Common myeloid progenitor, CD34-positive (primary cell): ENCODE data around the gene DEGS1.

Source experiments
- CTCF ChIA-PET: fragments of 350-600 bp; sonication (Branson Sonifier 250); formaldehyde crosslinking; loops from one replicate; lab custom pipeline; 2021; ENCODE audit warnings: antibody characterized with exemption; lab: Charles Lee
- POLR2A ChIA-PET: fragments of 350-600 bp; sonication (Branson Sonifier 250); formaldehyde crosslinking; loops from one replicate; lab custom pipeline; 2021; ENCODE audit warnings: antibody characterized with exemption; lab: Charles Lee
- DNase-seq, 3 donors: peaks; one replicate each; pipeline versions ENCODE4 v3.0.0 to v3.0.0-alpha.2; 2013
- H3K27ac ChIP-seq, 2 experiments: 1 replicate in 1 of 2; 2 replicates in 1 of 2; pipeline ENCODE4 v1.7.0; 2013; ENCODE audit warnings: inconsistent platforms in 2 of 2, low read length in 2 of 2, mild to moderate bottlenecking in 2 of 2, low read depth in 1 of 2, moderate library complexity in 1 of 2; ENCODE audit not compliant: severe bottlenecking in 2 of 2, insufficient read depth in 1 of 2, poor library complexity in 1 of 2
- H3K27me3 ChIP-seq, 5 experiments: replicated peaks in 2 of 5; 1 replicate in 3 of 5; 2 replicates in 2 of 5; pipeline versions ENCODE4 v1.6.1 to v1.7.0; 2013; ENCODE audit warnings: low read length in 4 of 5, mild to moderate bottlenecking in 2 of 5, moderate library complexity in 2 of 5, inconsistent platforms in 1 of 5; ENCODE audit not compliant: insufficient read depth in 5 of 5, control insufficient read depth in 4 of 5
- H3K36me3 ChIP-seq, 4 experiments: 1 replicate in 2 of 4; 2 replicates in 2 of 4; pipeline versions ENCODE4 v1.6.1 to v1.7.0; 2013; ENCODE audit warnings: low read length in 3 of 4, control low read depth in 1 of 4, mild to moderate bottlenecking in 1 of 4; ENCODE audit not compliant: control insufficient read depth in 4 of 4, insufficient read depth in 4 of 4
- H3K4me1 ChIP-seq, 4 experiments: 1 replicate in 3 of 4; 2 replicates in 1 of 4; pipeline versions ENCODE4 v1.6.1 to v1.7.1; 2013; ENCODE audit warnings: low read length in 3 of 4, mild to moderate bottlenecking in 3 of 4, control low read depth in 1 of 4, inconsistent platforms in 1 of 4, moderate library complexity in 1 of 4; ENCODE audit not compliant: control insufficient read depth in 4 of 4, insufficient read depth in 4 of 4; ENCODE audit errors: control extremely low read depth in 1 of 4
- H3K4me3 ChIP-seq, 7 experiments: 1 replicate in 4 of 7; 2 replicates in 3 of 7; pipeline versions ENCODE4 v1.5.1 to v1.7.0; 2013; ENCODE audit warnings: mild to moderate bottlenecking in 7 of 7, low read length in 6 of 7, moderate library complexity in 6 of 7, inconsistent platforms in 2 of 7, low read depth in 2 of 7, control low read depth in 1 of 7; ENCODE audit not compliant: insufficient read depth in 4 of 7, control insufficient read depth in 1 of 7; ENCODE audit errors: extremely low read depth in 1 of 7
- H3K9me3 ChIP-seq, 5 experiments: 1 replicate in 4 of 5; 2 replicates in 1 of 5; pipeline versions ENCODE4 v1.6.1 to v1.7.1; 2013; ENCODE audit warnings: low read length in 4 of 5, mild to moderate bottlenecking in 2 of 5, inconsistent platforms in 1 of 5, low read depth in 1 of 5, moderate library complexity in 1 of 5; ENCODE audit not compliant: control insufficient read depth in 4 of 5, insufficient read depth in 2 of 5; ENCODE audit errors: control extremely low read depth in 1 of 5
- WGBS: methylation state at CpG from one replicate; pipeline ENCODE4 v1.1.5; 2013; ENCODE audit not compliant: insufficient coverage; 5-methylcytosine and 5-hydroxymethylcytosine counted together

The DEGS1 gene

GRCh38 chr1:224219011-224219611, 36.1 kb downstream of the DEGS1 start:
- ChIA-PET CTCF (interaction anchor here (1.6 kb wide), 1 partner anchor 56 kb away, joined by 3 read pairs; no protein-coding TSS in a partner anchor), POLR2A (no interaction called here)
- DNase-seq, result no peak
- H3K36me3 ChIP-seq, result no peaks in the 10 kb centered on the region
- peaks cover 0 to 8% (median 5%) of the 10 kb centered on the region in 4 experiments for H3K4me1 ChIP-seq
- H3K9me3 ChIP-seq, result no peaks in the 10 kb centered on the region
- 98% methylated on average over 5 of the region's 5 CpGs for WGBS
- H3K4me3 ChIP-seq, result no peak overlapping the region
- no peaks in the 10 kb centered on the region for H3K27me3 ChIP-seq
- no peak overlapping the region for H3K27ac ChIP-seq

DNA sequence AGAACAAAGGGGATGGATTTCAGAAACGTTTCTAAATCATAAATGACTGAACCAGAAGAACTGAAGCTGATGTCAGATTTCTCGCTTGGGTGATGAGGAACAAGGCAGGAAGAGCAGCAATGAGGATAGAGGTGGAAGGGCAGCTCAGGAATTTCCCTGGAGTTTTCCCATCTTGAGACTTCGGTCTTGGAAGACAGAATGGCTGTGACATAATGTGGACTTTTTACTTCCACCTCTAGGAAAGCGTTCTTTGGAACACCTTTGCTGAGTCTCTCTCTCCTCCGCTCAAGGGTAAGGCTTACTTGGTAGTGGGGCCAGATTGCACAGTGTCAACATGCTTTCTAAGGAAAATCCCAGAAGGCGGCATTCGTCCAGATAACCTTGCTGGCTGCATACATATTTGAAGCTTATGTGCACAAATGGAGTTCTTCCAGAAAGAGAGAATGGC, 36.6 kb downstream of the DEGS1 start:
- no peak for DNase-seq
- 96% methylated on average over 5 of the region's 7 CpGs for WGBS
- ChIA-PET POLR2A (no interaction called here), CTCF (no interaction called here)
- Histone ChIP-seq H3K27me3 (no peaks in the 10 kb centered on the region), H3K36me3 (no peaks in the 10 kb centered on the region), H3K27ac (no peak overlapping the region), H3K4me1 (peaks cover 0 to 8% (median 5%) of the 10 kb centered on the region in 4 experiments), H3K4me3 (no peak overlapping the region), H3K9me3 (no peaks in the 10 kb centered on the region)

GRCh38 chr1:224223819-224224714, 41.0 kb downstream of the DEGS1 start:
- ChIA-PET CTCF (interaction anchor here (1.0 to 1.4 kb wide), 2 partner anchors 10 to 25 kb away, joined by 3 read pairs; no protein-coding TSS in a partner anchor), POLR2A (no interaction called here)
- no peaks in the 10 kb centered on the region for H3K9me3 ChIP-seq
- 98% methylated on average over 8 of the region's 12 CpGs for WGBS
- H3K27ac ChIP-seq, result no peak overlapping the region
- peaks cover 4 to 23% (median 12%) of the 10 kb centered on the region in 4 experiments for H3K36me3 ChIP-seq
- H3K4me1 ChIP-seq, result no peaks in the 10 kb centered on the region
- H3K27me3 ChIP-seq, result no peaks in the 10 kb centered on the region
- no peak overlapping the region for H3K4me3 ChIP-seq
- no peak for DNase-seq

DNA sequence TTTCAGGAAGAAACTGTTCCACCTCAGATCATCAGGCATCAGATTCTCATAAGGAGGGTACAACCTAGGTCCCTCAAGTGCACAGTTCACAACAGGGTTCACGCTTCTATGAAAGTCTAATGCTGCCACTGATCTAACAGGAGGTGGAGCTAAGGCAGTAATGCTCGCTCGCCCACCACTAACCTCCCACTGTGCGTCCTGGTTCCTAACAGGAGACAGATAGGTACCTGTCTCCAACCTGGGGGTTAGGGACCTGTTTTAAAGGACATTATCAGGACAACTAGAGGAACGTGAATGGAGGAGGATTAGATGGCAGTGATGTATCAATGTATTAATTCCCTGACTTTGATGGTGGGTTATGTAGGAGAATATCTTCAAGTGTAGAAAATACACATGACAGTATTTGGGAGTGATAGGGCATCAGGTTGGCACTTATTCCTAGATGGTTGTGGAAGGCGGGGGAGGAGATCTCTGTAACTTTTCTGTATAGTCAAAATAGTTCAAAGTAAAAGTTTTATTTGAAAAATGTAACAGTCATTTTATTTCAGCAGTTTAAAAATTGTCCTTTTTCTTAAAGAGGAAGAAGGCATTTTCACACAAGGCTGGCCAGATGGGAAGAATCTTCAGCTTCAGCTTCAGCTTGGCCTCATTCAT, 43.9 kb downstream of the DEGS1 start:
- peaks cover 4 to 35% (median 24%) of the 10 kb centered on the region in 4 experiments for H3K36me3 ChIP-seq

DNA sequence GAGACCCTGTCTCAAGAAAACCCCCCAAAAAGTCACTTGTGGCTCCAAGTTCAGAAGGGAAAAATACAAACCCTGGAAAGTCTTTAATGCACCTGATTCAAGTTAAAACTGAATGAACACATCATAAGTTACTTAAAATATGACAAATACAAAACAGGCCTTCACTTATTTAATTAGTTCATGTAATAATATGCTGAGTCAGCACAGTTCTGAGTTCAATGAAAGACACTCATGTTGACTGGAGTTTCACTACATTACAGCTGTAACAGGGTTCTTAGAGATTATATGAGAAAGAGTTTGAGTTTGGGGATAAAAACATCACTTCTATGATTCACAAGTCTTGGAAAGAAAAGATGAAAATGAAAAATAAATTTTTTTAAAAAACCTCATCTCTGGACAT, 51.0 kb downstream of the DEGS1 start:
- ChIA-PET CTCF (interaction anchor here (1.0 kb wide), 1 partner anchor 10 kb away, joined by 3 read pairs; no protein-coding TSS in a partner anchor), POLR2A (interaction anchor here (0.7 kb wide), 1 partner anchor 50 kb away, joined by 4 read pairs; no protein-coding TSS in a partner anchor)
- Histone ChIP-seq H3K36me3 (peaks cover 12 to 47% (median 26%) of the 10 kb centered on the region in 4 experiments), H3K4me3 (no peak overlapping the region), H3K4me1 (no peaks in the 10 kb centered on the region), H3K27ac (no peak overlapping the region), H3K27me3 (no peaks in the 10 kb centered on the region), H3K9me3 (no peaks in the 10 kb centered on the region)
- no peak for DNase-seq

More for the DNA sequence above, 43.9 kb downstream of the DEGS1 start:
- no peaks in the 10 kb centered on the region for H3K9me3 ChIP-seq
- no peaks in the 10 kb centered on the region for H3K27me3 ChIP-seq
- ChIA-PET CTCF (no interaction called here), POLR2A (no interaction called here)
- 94% methylated on average over 3 of the region's 6 CpGs for WGBS
- H3K4me3 ChIP-seq, result no peak overlapping the region
- no peak for DNase-seq
- no peak overlapping the region for H3K27ac ChIP-seq
- H3K4me1 ChIP-seq, result no peaks in the 10 kb centered on the region

- ChIA-PET CTCF (interaction anchor here (0.6 kb wide), 1 partner anchor 270 kb away, joined by 3 read pairs; no protein-coding TSS in a partner anchor), POLR2A (no interaction called here)
- WGBS, result 100% methylated on average over 1 of the region's 2 CpGs
- Histone ChIP-seq H3K27ac (no peak overlapping the region), H3K9me3 (no peaks in the 10 kb centered on the region), H3K4me3 (no peak overlapping the region), H3K4me1 (no peaks in the 10 kb centered on the region), H3K36me3 (peaks cover 11 to 40% (median 24%) of the 10 kb centered on the region in 4 experiments), H3K27me3 (no peaks in the 10 kb centered on the region)
- DNase-seq, result no peak
Measured at GRCh38 chr1:224235813-224236493, 52.9 kb downstream of the DEGS1 start.
